Adipose tissue (tissue), 3 donors: ENCODE measurements around the gene KIR3DL2. TPM values are rescaled to one million over a fixed set of nuclear protein-coding genes. Genes with fewer than 3 reads are reported as not detected.
"Not testable (repeated sequence)": the region's sequence is repeated elsewhere in the genome, so short reads cannot be mapped to it uniquely, and the experiment has no call there.

ENCODE experiments used
- H3K27ac ChIP-seq: one replicate; pipeline ENCODE4 v1.5.1; 2013; ENCODE audit warnings: low read depth, low read length
- WGBS, 3 donors: extraction: QIAGEN DNeasy Blood & Tissue Kit; methylation state at CpG; one replicate each; pipeline ENCODE4 v1.1.7; 2013; 5-methylcytosine and 5-hydroxymethylcytosine counted together
- polyA plus RNA-seq, 3 donors: library from polyadenylated mRNA; stranded (reverse); fragments of 200-250 nt; gene quantifications; one replicate each; pipeline ENCODE4 v1.2.3, GENCODE V29; 2013
- donor health status: healthy with polysubstance abuse.
- donor health status: Bipolar disorder and iron deficiency.
- donor health status: healthy.

The KIR3DL2 gene
- polyA plus RNA-seq, 3 donors: 0.06 TPM; not detected in 2

- no peak overlapping the region for H3K27ac ChIP-seq
- WGBS, 3 donors: 23 to 27% (median 26%) methylated on average over 5 of the region's 5 CpGs
Measured at GRCh38 chr19:54905421-54905802, 55.2 kb downstream of the KIR3DL2 start.

GRCh38 chr19:54905803-54906511 lies 55.7 kb downstream of the KIR3DL2 start, which contains the start of gene NCR1:
Gene NCR1, plus strand, starts transcription at chr19:54906148. Its CDS starts 40 bp downstream, at chr19:54906188.
- H3K27ac ChIP-seq: no peak within 1 kb of the TSS
- 44 to 46% (median 46%) methylated on average over 22 of the region's 22 CpGs for WGBS, 3 donors

- no peak overlapping the region for H3K27ac ChIP-seq
- WGBS, 3 donors: 78 to 83% (median 79%) methylated on average over 7 of the region's 7 CpGs
Measured at GRCh38 chr19:54906819-54907218, 56.6 kb downstream of the KIR3DL2 start.

GRCh38 chr19:54907899-54908298 lies 57.7 kb downstream of the KIR3DL2 start:
- WGBS, 3 donors: 41 to 89% (median 85%) methylated on average over 2 to 4 of the region's 5 CpGs
- H3K27ac ChIP-seq: not testable (repeated sequence)

Other genes with a start within 250 kb of the KIR3DL2 start
- gene LILRB1, start 220.0 kb upstream of the KIR3DL2 start, polyA plus RNA-seq: 1 to 10 TPM; 1.3 to 6.1 (median 1.5) TPM
- 1 to 10 TPM; 1.3 to 8.3 (median 5.8) TPM for gene LILRB4, start 187.5 kb upstream of the KIR3DL2 start, polyA plus RNA-seq
- gene KIR3DL3, start 126.0 kb upstream of the KIR3DL2 start, polyA plus RNA-seq: not detected
- gene KIR2DL3, start 111.9 kb upstream of the KIR3DL2 start, polyA plus RNA-seq: under 1 TPM in 1 of 3 donors, not detected in 2; 0.04 TPM
- gene KIR2DL1, start 80.7 kb upstream of the KIR3DL2 start, polyA plus RNA-seq: not detected
- not detected for gene KIR2DL4, start 46.8 kb upstream of the KIR3DL2 start, polyA plus RNA-seq
- gene KIR3DL1, start 34.0 kb upstream of the KIR3DL2 start, polyA plus RNA-seq: not detected
- gene KIR2DS4, start 17.8 kb upstream of the KIR3DL2 start, polyA plus RNA-seq: not detected
- 10 to 100 TPM in 1 of 3 donors, 1 to 10 TPM in 1, under 1 TPM in 1; 0.26 to 10.1 (median 7.5) TPM for gene FCAR, start 23.8 kb downstream of the KIR3DL2 start, polyA plus RNA-seq
- gene NCR1, start 55.7 kb downstream of the KIR3DL2 start, polyA plus RNA-seq: under 1 TPM in 2 of 3 donors, not detected in 1; 0.07 to 0.16 TPM
- gene NLRP7, start 97.1 kb downstream of the KIR3DL2 start, polyA plus RNA-seq: not detected
- 1 to 10 TPM in 2 of 3 donors, not detected in 1; 1.4 to 2.4 TPM for gene NLRP2, start 115.9 kb downstream of the KIR3DL2 start, polyA plus RNA-seq
- under 1 TPM in 2 of 3 donors, not detected in 1; 0.21 to 0.30 TPM for gene GP6, start 187.8 kb downstream of the KIR3DL2 start, polyA plus RNA-seq
- gene RDH13, start 212.7 kb downstream of the KIR3DL2 start, polyA plus RNA-seq: 10 to 100 TPM in 1 of 3 donors, 1 to 10 TPM in 2; 8.7 to 14.4 (median 9.6) TPM
- gene EPS8L1, start 225.4 kb downstream of the KIR3DL2 start, polyA plus RNA-seq: 10 to 100 TPM in 1 of 3 donors, 1 to 10 TPM in 2; 7.8 to 13.3 (median 9.1) TPM